Measurements from ENCODE around the gene RNF181. TPM values are rescaled to one million over a fixed set of nuclear protein-coding genes. Genes with fewer than 3 reads are reported as not detected.

RNF181 gene
- total RNA-seq, 4 donors from 2014 or later: 73.4 to 182 (median 134) TPM

DNA sequence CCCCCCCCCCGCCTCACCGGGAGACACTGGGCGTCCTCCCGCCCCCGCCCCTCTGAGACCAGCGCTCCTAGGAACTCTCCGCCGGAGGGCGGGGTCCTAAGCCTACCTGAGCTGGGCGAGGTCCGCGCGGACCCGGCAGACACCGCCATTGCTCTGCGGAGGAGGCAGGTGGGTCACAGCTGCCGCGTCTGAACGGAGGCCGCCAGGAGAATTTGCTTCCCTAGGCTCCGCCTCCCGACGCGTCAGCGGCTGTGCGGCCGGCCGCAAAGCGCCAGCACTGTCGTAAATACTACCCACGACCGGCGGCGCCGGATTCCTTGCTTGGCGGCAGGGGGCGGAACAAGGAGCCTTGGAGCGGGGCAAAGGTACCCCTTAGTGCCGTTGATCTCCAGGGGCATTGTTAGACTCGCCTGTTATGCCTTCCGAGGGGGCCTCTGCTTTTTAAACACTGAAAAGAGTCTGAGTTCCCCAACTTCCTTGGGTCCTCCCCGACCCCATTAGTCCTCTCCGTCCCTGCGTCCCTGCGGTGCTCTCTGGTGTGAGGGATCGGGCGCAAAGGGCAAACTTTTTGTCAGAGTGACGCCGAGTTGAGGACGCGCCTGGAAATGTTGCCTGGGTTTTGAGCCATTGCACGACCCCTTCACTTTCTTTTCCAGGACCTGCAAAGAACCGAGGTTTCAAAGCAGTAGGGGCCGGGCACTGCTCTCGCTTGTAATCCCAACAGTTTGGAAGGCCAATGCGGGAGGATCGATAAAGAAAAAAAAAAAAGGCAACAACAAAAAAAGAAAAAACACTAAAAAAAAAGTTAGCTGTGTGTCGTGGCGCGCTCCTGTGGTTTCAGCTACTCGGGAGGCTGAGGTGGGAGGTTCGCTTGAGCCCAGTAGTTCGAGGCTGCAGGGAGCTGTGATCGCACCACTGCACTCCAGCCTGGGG lies 34.0 kb upstream of the RNF181 start, which contains the start of gene GGCX:
GGCX (minus strand) TSS at position 214 of the 933 bp plus-strand sequence; CDS start at position 149, 65 bp downstream.
- H3K9me3 ChIP-seq: no peaks in the 10 kb centered on the region
- TF ChIP-seq POLR2A (IDR thresholded peaks at IDR 0.05): peak; percentile 84 to 93
- TF ChIP-seq, protein P1, sequence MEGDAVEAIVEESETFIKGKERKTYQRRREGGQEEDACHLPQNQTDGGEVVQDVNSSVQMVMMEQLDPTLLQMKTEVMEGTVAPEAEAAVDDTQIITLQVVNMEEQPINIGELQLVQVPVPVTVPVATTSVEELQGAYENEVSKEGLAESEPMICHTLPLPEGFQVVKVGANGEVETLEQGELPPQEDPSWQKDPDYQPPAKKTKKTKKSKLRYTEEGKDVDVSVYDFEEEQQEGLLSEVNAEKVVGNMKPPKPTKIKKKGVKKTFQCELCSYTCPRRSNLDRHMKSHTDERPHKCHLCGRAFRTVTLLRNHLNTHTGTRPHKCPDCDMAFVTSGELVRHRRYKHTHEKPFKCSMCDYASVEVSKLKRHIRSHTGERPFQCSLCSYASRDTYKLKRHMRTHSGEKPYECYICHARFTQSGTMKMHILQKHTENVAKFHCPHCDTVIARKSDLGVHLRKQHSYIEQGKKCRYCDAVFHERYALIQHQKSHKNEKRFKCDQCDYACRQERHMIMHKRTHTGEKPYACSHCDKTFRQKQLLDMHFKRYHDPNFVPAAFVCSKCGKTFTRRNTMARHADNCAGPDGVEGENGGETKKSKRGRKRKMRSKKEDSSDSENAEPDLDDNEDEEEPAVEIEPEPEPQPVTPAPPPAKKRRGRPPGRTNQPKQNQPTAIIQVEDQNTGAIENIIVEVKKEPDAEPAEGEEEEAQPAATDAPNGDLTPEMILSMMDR (IDR thresholded peaks at IDR 0.05): peak in 4 of 6 experiments; percentile 24 to 48 (median 32)

GRCh38 chr2:85564144-85564563 lies 31.4 kb upstream of the RNF181 start:
- Histone ChIP-seq H3K27me3 (no peaks in the 10 kb centered on the region), H3K36me3 (no peaks in the 10 kb centered on the region), H3K27ac (no peak overlapping the region), H3K9me3 (no peaks in the 10 kb centered on the region), H3K4me1 (peaks cover 0 to 21% (median 0%) of the 10 kb centered on the region in 4 donors), H3K4me3 (no peak overlapping the region)
- no peak for DNase-seq
- TF ChIP-seq, protein P1 (IDR thresholded peaks at IDR 0.05): no peak
- TF ChIP-seq POLR2A (IDR thresholded peaks at IDR 0.05): no peak

More for the DNA sequence above, 34.0 kb upstream of the RNF181 start, which contains the start of gene GGCX:
- peak; percentile 94 to 98 (median 98) for DNase-seq
- peaks cover 0 to 21% (median 0%) of the 10 kb centered on the region in 4 donors for H3K4me1 ChIP-seq
- peak within 1 kb of the TSS; percentile 81 to 86 (median 84) for H3K27ac ChIP-seq
- peak within 1 kb of the TSS; percentile 60 to 86 (median 76) for H3K4me3 ChIP-seq
- H3K36me3 ChIP-seq: peaks cover 0 to 19% (median 0%) of the 10 kb centered on the region in 3 donors
- no peaks in the 10 kb centered on the region for H3K27me3 ChIP-seq

- no peaks in the 10 kb centered on the region for H3K27me3 ChIP-seq
- no peaks in the 10 kb centered on the region for H3K36me3 ChIP-seq
- no peak for TF ChIP-seq POLR2A (IDR thresholded peaks at IDR 0.05)
- TF ChIP-seq, protein P1 (IDR thresholded peaks at IDR 0.05): no peak
- DNase-seq: no peak
- no peak overlapping the region for H3K27ac ChIP-seq
- H3K4me1 ChIP-seq: peaks cover 0 to 7% (median 0%) of the 10 kb centered on the region in 4 donors
- no peaks in the 10 kb centered on the region for H3K9me3 ChIP-seq
- H3K4me3 ChIP-seq: no peak overlapping the region
Measured at GRCh38 chr2:85566265-85566664, 29.3 kb upstream of the RNF181 start.

DNA sequence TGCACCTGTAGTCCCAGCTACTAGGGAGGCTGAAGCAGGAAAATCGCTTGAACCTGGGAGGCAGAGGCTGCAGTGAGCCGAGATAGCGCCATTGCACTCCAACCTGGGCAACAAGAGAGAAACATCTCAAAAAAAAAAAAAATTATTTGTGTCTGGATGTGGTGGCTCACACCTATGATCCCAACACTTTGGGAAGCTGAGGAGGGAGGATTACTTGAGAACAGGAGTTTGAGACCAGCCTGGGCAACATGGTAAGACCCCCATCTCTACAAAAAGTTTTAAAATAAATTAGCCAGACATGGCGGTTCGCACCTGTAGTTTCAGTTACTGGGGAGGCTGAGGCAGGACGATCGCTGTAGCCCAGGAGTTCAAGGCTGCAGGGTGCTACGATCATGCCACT lies 19.8 kb upstream of the RNF181 start:
- peak overlapping the region in 1 of 4 donors; percentile 50 for H3K27ac ChIP-seq
- peaks cover 0 to 23% (median 1%) of the 10 kb centered on the region in 4 donors for H3K4me1 ChIP-seq
- no peaks in the 10 kb centered on the region for H3K36me3 ChIP-seq
- TF ChIP-seq, protein P1 (IDR thresholded peaks at IDR 0.05): no peak
- TF ChIP-seq POLR2A (IDR thresholded peaks at IDR 0.05): no peak
- DNase-seq: no peak
- H3K27me3 ChIP-seq: no peaks in the 10 kb centered on the region
- H3K9me3 ChIP-seq: no peaks in the 10 kb centered on the region
- H3K4me3 ChIP-seq: no peak overlapping the region

DNA sequence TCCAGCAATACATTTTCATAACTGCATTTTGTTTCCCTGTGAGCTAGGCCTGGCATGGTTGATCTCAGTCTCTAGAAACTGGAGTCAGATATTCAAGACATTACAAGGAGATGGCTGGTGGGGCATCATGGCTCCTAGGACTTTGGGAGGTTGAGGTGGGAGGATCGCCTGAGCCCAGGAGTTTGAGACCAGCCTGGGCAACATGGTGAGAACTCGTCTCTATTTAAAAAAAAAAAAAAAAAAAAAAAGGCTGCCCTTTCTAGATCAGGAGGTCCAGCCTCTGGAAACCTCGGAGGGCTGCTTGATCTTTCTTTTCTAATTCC lies 18.5 kb upstream of the RNF181 start:
- peaks cover 0 to 7% (median 0%) of the 10 kb centered on the region in 3 donors for H3K36me3 ChIP-seq
- peak overlapping the region; percentile 44 to 66 (median 51) for H3K4me3 ChIP-seq
- H3K4me1 ChIP-seq: peaks cover 0 to 23% (median 1%) of the 10 kb centered on the region in 4 donors
- no peak for DNase-seq
- no peaks in the 10 kb centered on the region for H3K27me3 ChIP-seq
- peak overlapping the region; percentile 76 to 86 (median 84) for H3K27ac ChIP-seq
- TF ChIP-seq POLR2A (IDR thresholded peaks at IDR 0.05): no peak
- TF ChIP-seq, protein P1 (IDR thresholded peaks at IDR 0.05): no peak
- H3K9me3 ChIP-seq: no peaks in the 10 kb centered on the region

All from Peyer's patch (tissue), 4 donors.